GM18867 (cell line): ENCODE data around the gene PALS1.
A peak's percentile ranks its signal among the peaks of the same experiment; 100 is the strongest.

Source experiments
- ATAC-seq: cut with Tn5 transposase; IDR thresholded peaks from one replicate; pipeline ENCODE4 v1.9.1; 2021; ENCODE audit warnings: mild to moderate bottlenecking, moderate library complexity; ENCODE audit not compliant: unreplicated experiment

PALS1 gene

GRCh38 chr14:67241411-67242167 lies at the start of gene PALS1:
PALS1 (plus strand) TSS chr14:67241435; CDS start chr14:67279171, 37,736 bp downstream.
- ATAC-seq, result peak; percentile 39

GRCh38 chr14:67191768-67192290 lies 49.4 kb upstream of the PALS1 start:
- no peak for ATAC-seq

GRCh38 chr14:67192366-67192765 lies 48.9 kb upstream of the PALS1 start:
- ATAC-seq, result no peak

GRCh38 chr14:67195279-67195678 lies 46.0 kb upstream of the PALS1 start:
- no peak for ATAC-seq

- ATAC-seq, result no peak
Measured at GRCh38 chr14:67199016-67199415, 42.2 kb upstream of the PALS1 start.

- no peak for ATAC-seq
Measured at GRCh38 chr14:67207810-67208209, 33.4 kb upstream of the PALS1 start.

GRCh38 chr14:67218126-67218525 lies 23.1 kb upstream of the PALS1 start:
- ATAC-seq, result no peak

GRCh38 chr14:67221248-67221981 lies 19.8 kb upstream of the PALS1 start:
- ATAC-seq, result no peak

- no peak for ATAC-seq
Measured at GRCh38 chr14:67221982-67222328, 19.3 kb upstream of the PALS1 start.

- ATAC-seq, result no peak
Measured at GRCh38 chr14:67225523-67225922, 15.7 kb upstream of the PALS1 start.

GRCh38 chr14:67228325-67228984 lies 12.8 kb upstream of the PALS1 start:
- no peak for ATAC-seq

- no peak for ATAC-seq
Measured at GRCh38 chr14:67232066-67232465, 9.2 kb upstream of the PALS1 start.

GRCh38 chr14:67232621-67233020 lies 8.6 kb upstream of the PALS1 start:
- ATAC-seq, result no peak

- no peak for ATAC-seq
Measured at GRCh38 chr14:67237591-67237990, 3.6 kb upstream of the PALS1 start.

- ATAC-seq, result no peak
Measured at GRCh38 chr14:67239582-67239981, 1.7 kb upstream of the PALS1 start.

GRCh38 chr14:67240168-67240932 lies 885 bp upstream of the PALS1 start:
- ATAC-seq, result peak; percentile 9

- peak; percentile 93 for ATAC-seq
Measured at GRCh38 chr14:67240978-67241410, 241 bp upstream of the PALS1 start.

- no peak for ATAC-seq
Measured at GRCh38 chr14:67242168-67242420, 859 bp downstream of the PALS1 start.

- no peak for ATAC-seq
Measured at GRCh38 chr14:67245104-67245503, 3.9 kb downstream of the PALS1 start.

GRCh38 chr14:67251573-67252226 lies 10.5 kb downstream of the PALS1 start:
- ATAC-seq, result no peak
